ENCODE results near the gene RFX5.
"Not testable (repeated sequence)": the region's sequence is repeated elsewhere in the genome, so short reads cannot be mapped to it uniquely, and the experiment has no call there.

The RFX5 gene

DNA sequence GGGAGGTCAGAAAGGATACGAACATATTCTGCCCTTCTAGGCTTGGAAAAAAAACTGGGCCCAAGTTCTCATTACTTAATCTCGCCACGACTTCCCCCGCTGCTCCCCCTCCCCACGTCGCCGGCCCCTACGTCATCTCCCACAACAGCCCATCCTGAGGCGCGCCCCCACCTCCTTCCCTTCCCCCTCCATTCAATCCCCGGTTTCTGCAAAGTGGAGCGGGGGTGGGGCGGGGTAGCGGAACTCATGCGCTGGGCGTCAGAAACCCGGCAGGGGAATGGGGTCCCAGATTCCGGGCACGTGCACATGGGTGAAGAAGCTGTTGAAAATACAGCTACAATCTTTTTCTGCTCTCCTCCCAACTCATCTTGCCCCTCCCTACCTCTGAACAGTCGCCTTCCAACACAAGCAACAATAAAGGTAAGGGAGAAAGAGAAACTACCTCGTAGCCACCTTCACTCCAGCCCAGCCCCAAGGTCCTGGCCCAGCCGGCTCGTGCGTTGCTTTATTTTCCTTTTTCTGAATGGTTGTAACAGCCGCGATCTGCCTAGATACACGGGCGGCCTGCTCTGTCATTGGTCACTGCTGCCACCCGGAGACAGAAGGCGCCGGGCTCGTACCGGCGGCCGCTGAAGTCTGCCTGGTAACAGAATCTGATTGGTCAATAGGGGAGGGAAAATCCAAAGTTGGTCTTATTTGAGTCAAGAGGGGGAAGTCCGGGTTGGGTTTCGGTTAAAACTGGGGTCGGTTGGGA lies at the start of gene RFX5:
RFX5 (minus strand) TSS at position 484 of the 754 bp plus-strand sequence. CDS start 932 bp downstream, outside the sequence.
- peak; percentile 96 to 98 for DNase-seq

GRCh38 chr1:151396265-151396664 lies 49.2 kb upstream of the RFX5 start:
- DNase-seq = not testable (repeated sequence)

DNA sequence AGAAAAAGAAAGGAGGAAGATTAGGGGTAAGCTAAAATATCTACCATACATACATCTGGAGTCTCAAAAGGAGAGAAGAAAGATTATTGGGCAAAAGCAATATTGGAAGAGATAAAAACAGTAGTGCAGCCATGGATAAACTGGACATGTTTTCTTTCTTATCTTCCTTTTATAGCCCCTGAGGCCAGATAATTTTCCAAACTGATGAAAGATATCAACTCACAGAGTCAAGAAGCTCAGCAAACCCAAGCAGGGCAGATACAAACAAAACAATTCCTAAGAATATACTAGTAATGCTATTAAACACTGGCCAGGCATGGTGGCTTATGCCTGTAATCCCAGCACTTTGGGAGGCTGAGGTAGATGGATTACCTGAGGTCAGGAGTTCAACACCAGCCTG lies 46.5 kb upstream of the RFX5 start:
- DNase-seq = no peak

GRCh38 chr1:151391079-151391563 lies 44.1 kb upstream of the RFX5 start:
- DNase-seq = no peak

DNA sequence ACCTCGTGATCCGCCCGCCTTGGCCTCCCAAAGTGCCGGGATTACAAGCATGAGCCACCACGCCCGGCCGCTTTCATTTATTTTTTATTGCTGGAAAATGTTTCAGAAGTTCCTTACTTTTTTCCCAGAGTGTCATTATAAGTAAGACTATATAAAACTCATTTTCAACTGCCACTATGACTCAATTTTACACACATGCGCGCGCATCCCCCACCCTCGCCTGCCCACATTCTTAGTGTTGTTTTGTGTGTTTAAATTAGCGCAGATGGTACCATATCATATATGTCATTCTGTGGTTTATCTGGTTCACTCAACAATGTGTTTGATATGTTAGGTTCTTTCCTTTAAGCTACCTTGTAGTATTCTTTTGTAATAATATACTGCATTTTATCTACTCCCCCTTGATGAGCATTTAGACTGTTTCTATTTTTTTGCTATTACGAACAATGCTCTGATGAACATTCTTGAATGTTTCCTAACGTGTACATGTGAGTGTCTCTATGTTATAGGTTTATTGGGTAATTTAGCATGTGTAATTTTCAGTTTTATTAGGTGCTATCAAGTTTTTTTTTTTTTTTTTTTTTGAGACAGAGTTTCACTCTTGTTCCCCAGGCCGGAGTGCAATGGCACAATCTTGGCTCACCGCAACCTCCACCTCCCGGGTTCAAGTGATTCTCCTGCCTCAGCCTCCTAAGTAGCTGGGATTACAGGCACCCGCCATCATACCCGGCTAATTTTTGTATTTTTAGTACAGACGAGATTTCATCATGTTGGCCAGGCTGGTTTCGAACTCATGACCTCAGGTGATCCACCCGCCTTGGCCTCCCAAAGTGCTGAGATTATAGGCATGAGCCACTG lies 43.4 kb upstream of the RFX5 start:
- DNase-seq = not testable (repeated sequence)

- DNase-seq = no peak
Measured at GRCh38 chr1:151386002-151386401, 39.0 kb upstream of the RFX5 start.

GRCh38 chr1:151384584-151384983 lies 37.5 kb upstream of the RFX5 start:
- no peak for DNase-seq

- DNase-seq = no peak
Measured at GRCh38 chr1:151377150-151377884, 30.3 kb upstream of the RFX5 start.

DNA sequence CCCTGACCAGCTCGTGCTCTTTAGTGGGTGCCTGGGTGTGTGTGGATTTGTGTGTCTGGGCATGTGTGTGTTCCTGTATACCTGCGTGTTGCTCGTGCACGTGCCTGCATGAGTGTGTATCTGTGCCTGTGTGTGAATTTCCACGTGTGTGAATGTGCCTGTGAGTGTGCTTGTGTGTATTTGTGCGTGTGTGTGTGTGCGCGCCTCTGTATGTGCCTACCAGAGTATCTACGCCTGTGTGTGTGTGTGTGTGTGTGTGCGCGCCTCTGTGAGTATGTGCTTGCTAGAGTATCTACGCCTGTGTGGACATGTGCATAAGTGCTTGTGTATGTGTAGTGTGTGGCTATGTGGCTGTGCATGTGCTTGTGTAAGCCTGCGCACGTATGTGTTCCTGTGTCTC lies 26.1 kb upstream of the RFX5 start:
- DNase-seq = no peak

DNA sequence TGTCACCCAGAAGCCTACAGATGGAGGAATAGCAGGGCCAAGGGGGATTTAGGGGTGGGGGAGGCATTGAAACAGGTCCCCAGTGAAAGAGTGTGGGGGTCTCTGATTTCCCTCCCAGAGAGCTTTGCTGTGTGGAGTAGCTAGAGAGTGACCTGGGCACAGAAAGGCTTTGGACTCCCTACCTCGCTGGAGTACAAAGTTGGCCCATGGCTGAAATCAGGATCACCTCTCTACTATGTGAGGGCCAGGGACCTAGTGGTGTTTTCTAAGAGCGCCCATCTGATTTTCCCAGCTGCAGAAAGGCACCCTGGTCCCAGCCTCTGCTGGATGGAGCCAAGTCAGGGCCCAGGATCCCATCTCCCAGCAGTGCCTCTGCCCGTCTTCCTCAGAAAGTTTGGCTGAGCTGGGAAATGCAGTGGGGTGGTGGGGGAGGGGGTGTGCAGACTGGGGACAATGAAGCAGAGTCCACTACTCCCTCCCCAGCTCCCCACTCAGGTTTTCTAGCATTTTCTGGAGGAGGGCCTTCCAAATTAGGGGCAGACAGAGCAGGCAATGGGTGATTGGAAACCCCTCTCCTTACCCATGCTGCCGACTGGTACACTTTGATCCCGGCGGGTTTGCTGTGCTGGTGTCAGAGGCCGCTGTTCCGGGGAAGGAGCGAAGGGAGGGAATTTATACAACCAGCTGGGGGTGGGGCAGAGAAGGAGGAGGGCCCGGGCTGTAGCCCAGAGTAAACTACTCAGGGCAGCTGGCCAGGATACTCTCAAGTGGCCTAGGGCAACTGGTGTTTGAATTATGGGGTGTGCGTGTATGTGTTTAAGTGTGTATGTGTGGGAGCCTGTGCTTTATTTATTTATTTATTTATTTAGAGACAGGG lies 25.2 kb upstream of the RFX5 start, which contains the start of gene SELENBP1:
SELENBP1 (minus strand) TSS at position 648 of the 877 bp plus-strand sequence; CDS start at position 584, 64 bp downstream.
- DNase-seq = peak; percentile 80 to 91

- DNase-seq = peak; percentile 71 to 89
Measured at GRCh38 chr1:151371370-151372057, 24.5 kb upstream of the RFX5 start.

- DNase-seq = no peak
Measured at GRCh38 chr1:151370211-151370911, 23.3 kb upstream of the RFX5 start.

DNA sequence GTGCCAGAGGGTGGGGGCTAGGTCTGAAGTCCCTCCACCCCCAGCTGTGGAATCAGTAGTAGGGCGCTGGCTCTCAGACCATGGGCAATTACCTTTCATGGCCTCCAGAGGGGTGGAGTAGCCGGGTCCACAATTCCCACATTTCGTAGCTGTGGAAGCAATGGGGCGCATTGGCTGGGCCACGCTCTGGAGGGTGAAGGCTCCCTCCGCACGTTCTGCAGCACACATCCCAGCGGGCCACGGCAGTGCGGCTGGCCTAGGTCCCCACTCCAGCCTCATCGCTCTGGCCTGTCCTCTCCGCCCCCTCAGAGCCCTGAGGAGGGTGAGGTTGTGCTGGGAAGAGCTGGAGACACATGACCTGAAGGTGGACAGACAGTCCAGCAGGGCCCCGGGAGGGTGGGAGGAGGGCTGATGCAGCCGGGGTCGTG lies 22.6 kb upstream of the RFX5 start:
- no peak for DNase-seq

DNA sequence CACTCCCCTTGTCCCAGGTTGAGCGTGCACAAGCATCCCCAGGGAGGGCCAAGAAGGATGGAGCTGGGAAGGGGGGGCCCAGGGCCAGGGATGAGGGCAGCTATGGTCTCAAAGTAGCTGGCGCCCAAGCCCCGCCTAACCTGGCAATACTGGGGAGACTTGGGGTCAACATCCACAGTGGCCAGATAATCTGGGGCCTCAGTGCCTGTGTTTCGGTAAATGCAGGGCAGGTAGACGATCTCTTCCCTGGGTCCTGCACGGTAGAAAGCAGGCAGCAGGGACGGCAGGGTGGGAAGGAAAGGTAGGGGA lies 22.2 kb upstream of the RFX5 start:
- DNase-seq = no peak

- DNase-seq = no peak
Measured at GRCh38 chr1:151368393-151369301, 21.6 kb upstream of the RFX5 start.

DNA sequence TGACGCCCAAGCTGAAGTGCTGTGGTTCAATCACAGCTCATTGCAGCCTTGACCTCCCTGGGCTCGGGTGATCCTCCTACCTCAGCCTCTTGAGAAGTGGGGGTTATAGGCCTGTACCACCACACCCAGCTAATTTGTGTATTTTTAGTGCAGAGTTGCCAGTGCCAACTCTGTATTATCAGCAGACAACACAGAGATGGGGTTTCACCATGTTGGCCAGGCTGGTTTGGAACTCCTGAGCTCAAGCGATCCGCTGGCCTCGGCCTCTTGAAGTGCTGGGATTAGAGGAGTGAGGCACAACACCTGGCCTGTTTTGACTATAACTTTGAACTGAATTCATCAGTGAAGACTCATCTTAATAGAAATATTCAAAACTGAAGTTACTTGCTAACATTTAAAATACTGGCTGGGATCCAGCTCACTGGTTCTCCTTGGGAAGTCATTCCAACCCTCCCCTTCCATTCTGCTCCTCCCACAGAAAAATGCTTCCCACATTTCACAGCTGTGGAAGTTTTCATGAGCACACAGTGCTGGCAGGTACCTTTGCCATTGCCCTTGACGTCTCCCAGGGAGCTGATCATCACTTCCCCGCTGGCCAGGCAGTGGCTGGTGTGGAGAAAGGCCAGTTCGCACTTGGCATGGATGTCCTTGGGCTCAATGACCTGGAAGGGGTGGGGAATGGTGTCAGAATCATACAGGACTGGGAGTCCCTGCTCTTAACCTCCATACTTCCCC lies 20.8 kb upstream of the RFX5 start:
- DNase-seq = peak in 1 of 2 experiments; percentile 9

DNA sequence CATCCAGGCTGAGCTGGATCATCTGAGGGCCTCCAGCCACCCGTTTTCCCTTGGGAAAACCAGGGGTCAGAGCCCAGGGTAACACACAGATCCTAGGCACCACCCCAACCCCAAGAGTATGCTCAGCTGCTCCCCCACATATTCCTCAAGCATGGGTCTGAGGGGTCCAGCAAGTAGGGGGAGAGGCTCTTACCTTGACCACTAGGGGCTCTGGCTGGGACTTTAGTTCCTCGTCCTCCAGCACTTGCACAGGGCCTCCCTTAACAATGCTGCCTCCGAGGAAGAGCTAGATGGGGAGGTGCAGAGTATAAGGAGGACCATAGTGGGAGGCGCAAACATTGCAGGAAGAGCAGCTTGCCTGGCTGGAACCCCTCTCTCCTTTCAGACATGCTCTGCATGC lies 17.9 kb upstream of the RFX5 start:
- DNase-seq = no peak

- DNase-seq = no peak
Measured at GRCh38 chr1:151362308-151363155, 15.5 kb upstream of the RFX5 start.
